Hematopoietic multipotent progenitor cell treated with erythropoietin and hydrocortisone succinate and interleukin-3 and kit ligand, for 17 days (in vitro differentiated cells): ENCODE measurements around the gene TNS1.

ENCODE experiments used
- DNase-seq: peaks from one replicate; pipeline ENCODE4 v3.0.0-alpha.2; 2015; ENCODE audit warnings: low spot score

The TNS1 gene

DNA sequence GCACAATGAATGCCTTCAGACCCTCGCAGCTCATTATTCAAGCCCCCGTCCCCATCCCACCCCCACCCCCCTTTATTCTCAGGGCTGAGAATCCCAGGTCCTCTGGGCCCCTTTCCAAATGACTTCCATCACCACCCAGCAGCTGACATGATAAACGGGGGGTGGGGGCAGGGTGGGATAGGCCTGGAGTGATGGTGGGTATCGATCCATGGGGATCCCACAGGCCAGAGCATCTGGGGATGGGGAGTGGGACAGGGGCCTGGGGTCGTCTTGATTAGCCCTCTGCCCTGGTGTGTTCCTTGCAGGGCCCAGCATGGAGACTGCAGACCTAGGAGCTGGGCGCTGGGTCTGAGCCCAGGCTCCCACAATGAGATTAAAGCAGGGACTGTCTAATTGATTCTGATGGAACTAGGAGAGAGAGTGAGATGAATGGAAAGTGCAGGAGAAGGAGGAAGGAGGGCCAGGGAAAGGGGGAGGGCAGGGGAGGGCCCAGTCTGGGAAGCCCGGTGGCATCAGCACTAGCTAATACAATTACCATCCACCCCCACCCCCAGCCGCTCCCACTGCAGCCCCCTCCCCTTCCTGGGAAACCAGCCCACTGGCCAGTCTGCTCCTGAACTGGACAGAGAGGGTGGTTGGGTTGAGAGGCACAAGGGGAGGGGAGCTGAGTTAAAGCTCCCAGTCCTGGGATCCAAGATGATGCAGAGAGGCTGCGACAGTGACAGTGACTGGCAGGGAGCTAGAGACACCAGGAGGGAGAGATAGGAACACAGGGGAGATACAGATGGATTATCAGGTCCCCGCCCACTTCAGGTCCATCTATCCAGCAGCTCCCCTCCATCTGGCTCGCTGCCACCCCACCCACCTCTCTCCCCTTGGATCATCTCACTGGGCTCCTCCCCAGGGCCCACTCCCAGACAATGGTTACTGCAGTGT lies 13.1 kb upstream of the TNS1 start:
- no peak for DNase-seq

DNA sequence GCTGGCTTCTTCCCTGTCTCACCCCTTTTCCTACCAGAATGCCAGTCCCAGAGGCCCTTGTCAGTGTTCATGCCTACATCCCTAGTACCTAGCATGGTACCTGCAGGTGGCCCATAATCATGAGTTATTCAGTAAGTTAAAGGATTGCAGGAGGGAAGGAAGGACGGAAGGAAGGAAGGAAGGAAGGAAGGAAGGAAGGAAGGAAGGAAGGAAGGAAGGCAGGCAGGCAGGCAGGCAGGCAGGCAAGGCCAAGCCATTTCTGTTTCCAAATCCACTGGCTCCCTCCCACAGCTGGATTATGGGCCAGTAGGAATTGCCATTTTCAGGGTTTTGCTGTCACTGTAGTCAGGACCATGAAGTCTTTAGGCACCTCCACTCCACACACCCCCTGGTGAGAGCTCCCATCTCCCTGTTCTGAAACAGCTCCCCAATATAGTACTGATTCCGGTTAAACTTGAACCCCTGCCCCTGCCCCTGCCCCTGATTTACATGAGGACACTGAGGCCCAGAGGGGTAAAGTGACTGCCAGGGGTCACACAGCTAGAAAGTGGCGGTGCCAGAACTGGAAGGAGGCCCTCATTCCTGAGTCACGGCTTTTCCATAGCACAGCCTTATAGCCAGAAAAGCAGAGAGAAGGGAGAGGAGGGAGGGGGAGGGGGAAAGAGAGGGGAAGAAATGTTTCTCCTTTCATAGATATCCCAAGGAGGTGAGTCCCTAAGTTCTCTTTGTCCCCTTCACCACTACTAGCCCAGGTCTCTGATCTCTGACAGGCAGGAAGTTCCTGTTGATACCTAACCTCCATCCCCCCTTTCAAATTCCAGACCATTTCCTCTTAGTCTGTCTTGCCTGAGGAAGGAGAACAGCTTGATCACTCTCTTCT lies 12.2 kb upstream of the TNS1 start:
- no peak for DNase-seq

DNA sequence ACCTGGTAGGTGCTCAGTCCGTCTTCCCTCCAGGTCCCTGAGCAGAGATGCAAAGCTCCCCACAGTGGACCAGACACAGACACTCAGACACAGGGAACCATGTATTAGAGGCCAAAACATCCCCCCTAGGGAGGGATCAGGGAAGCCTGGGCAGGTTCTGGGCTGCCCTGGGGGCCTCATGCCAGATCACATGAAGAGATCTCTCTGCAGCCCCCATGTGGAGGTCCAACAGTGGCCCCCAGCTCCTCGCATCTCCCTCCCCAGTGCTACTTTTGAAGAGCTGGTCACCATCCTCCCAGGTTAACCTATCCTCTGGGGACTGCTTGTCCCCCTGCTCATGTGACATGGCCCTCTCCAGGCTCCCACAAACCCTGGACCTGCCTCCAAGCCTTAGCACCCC lies 10.5 kb upstream of the TNS1 start:
- DNase-seq: no peak

DNA sequence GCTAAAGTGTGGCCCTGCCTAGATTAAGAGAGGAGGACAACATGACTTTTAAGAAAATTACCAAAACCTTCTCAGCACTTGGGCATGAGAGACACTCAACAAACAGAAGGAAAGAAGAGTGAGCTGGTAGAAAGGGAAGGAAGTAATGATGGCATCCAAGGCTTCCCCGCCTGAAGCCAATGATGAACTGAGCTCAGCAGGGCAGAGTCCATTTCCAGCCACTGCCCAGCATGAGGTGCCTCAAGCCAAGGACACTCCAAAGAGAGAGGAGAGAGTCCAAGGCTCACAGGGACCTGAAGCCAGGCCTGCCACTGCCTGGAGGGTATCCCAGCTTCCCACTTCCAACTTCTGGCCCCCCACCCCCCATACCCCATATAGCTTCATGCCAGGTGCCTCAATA lies 9.5 kb upstream of the TNS1 start:
- DNase-seq: no peak

DNA sequence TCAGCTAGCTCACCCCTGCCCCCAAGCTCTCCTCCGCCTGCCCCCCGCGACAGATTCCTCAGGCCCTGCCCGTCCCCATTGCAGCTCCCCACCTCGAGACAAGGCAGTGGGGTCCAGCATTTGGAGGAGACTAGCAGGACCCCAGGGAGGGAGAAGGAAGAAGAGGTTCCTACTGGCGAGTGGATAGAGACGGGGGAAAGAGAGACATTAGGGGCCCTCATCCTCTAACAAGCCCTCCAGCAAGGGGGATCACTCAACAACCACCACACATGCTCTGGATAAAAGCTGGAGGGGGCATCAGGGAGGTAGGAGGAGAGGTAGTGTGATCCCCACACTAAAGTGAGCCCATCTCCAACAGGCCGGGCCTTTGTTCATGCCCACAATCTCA lies 8.9 kb upstream of the TNS1 start:
- DNase-seq: no peak

GRCh38 chr2:218010984-218011652 lies 8.3 kb upstream of the TNS1 start:
- no peak for DNase-seq

- no peak for DNase-seq
These were observed 7.6 kb upstream of the TNS1 start for GRCh38 chr2:218010140-218010983.

DNA sequence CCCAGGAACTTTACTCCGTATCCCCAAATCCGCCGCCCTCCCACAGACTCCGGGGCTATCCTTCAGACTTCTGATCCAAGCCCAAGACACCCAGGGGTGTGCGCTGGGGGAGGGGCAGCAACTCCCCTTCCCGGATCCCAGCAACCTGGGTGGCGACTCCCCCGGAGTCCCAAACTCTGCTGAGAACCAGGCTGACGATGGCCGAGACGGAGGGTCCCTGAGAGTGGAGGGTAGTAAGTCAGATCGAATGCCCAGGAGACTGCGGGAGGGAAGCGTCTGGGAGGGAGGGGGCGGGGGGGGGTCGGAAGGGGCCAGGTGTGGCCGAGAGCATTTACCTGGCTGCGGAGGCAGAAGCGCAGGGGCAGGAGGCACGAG lies 7.0 kb upstream of the TNS1 start:
- DNase-seq: no peak

DNA sequence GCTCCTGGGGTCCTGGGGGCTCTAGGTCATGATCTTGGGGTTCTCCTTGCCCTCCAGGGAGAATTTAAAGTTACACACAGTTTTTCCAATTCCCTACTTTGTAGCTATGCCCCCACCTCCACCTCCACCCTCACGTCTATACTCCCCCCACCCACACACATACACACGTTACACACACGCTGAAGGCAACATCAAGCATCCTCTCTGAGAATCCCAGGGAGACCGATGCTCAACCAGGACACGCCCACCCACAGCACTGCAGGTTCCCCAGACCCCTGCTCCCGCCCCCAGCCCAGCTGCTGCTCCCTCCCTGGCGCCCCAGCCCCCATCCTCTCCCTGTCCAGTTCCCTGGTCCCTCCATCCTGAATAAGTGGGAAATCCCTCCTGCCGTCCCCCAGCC lies 6.4 kb upstream of the TNS1 start:
- DNase-seq: no peak

- DNase-seq: no peak
These were observed 5.6 kb upstream of the TNS1 start for GRCh38 chr2:218008060-218009040.

DNA sequence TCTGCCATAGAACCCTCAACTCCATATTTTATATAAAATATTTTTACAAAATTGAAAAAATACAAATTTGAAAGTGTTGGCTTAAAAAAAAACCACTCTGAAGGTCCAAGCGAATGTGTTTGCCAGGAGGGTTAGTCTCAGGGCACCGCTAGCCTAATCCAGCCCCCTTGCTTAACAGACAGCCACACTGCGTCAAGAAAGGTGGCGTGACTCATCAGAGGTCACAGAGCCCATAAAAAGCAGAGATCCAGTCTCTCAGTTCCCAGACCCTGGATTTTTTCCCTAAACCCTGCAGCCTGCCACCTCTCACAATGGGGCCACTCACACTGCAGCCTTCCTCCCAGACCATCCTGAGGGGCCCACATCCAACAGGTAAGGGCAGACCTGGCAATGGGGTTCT lies 3.9 kb upstream of the TNS1 start:
- no peak for DNase-seq

DNA sequence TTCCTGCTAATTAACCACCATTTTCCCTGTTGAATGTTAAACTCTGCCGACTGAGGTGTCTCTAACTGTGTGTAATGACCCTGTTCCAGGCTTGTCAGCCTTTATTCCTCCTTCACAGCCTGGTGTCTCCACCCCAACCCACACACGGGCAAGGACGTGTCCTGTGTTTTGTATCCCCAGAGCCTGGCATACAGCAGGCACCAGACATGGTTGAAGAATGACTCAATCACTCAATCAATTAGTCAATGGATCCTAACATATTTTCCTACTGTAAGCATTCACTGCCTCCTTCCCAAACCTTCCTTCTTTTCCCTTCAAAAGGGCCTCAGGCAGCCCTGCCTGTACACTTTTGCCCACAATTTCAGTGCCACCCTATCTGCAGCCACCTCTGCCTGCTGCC lies 2.7 kb upstream of the TNS1 start:
- DNase-seq: no peak

DNA sequence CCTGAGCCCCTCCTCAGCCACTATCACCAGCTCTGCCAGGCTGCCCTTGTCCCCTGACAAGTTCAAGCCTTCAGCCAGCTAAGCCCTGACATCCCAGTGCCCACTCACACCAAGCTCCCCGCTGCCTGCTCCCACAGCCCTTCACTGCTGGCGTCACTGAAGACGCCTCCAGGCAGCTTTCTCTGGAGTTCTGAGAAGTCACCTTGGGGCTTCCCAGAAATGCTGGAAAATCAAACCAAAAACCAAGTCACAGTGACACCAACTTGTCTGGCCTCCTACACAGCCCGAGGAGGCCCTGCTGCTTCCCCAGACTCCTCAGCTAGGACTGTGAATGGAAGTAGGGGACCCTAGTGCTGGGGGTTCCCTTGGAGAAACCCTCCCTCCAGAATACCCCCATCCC lies 2.2 kb upstream of the TNS1 start:
- DNase-seq: no peak

DNA sequence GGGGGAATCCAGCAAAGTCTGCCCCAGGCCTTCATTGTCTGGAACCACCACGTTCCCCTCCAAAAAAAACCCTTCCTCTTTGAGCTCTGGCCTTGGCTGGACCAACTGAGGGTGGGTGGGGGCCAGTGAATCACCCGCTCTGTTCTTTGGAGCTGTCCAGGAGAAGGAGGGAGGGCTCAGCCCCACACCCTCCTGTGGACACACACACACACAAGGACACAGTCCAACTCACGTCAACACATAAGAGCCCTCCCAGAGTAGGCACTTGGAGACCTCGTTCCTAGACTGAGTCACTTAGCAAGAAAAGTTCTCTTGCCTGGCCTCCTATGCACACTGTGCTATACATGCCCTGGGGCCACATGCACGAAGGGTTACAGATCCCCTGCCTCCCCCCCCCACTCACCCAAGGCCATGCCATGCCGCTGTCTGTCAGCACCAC lies 1.2 kb upstream of the TNS1 start:
- no peak for DNase-seq

- DNase-seq: no peak
These were observed 618 bp upstream of the TNS1 start for GRCh38 chr2:218003281-218003944.

DNA sequence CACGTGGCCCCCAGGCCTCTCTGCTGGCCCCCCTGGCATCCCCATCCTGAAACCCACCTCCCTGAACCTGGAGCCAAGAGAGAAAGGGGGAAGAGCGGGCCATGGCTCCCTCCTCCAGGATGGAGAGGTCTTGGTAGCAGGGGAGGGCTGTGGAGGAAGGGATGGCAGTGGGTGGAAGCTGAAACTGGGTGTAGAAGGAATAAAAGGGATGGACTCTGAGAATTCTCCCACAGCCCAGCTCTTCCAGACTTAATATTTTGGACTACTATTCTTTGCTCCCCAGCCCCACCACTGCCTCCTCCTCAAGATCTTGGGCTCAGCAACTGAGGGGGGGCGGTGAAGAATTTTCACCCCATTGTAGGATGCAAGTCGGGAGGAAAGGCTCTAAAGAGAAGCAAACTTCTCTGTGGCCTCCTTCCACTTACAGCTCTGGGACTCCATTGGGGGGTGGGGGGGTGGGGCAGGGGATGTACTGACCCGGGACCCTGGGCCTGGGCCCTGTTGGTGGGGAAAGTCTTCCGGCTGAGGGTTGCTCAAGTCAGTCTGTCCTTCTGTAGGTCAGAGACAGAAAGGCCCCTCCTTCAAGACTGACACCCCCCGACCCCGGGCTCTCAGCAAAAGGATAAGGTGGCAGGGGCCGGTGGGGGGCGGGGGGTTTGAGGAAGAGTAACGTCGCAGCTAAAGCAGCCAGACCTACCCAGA lies 501 bp downstream of the TNS1 start:
- DNase-seq: no peak

DNA sequence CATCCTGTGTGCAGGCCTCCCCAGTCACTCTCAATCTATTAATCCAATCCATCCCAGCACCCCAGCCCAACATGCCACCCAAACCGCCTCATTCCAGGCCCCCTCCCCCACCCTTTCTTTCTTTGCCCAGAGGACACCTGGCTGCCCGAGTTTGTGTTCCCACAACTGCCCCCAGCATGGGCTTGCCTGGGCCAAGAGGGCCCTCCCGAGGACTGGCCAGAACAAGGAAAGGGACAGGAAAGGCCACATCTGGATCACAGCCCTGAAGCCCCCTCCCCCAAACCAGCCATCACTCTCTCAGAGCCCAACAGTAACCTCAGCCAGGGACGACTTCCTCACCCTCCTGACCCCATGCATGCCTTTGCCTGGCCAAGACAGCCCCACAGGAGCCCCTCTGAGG lies 1.2 kb downstream of the TNS1 start:
- DNase-seq: no peak

DNA sequence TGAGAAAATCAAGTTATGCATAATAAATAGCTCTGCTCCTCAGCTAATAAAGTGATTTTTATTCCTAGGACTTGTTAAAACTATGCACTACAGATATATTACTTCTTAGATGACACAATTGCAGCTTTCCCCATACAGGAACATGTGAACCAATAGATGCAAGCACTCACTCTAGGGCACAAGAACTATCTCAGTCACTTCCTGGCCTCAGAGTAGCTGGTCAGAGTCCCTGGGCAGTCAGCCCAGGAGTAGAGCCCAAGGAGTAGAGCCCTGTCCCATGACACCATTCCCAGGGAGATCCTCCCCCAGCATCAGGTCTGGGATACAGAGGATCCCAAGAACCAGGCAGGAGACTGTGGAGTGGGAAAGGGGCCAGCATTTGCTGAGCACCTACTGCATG lies 2.7 kb downstream of the TNS1 start:
- DNase-seq: no peak

DNA sequence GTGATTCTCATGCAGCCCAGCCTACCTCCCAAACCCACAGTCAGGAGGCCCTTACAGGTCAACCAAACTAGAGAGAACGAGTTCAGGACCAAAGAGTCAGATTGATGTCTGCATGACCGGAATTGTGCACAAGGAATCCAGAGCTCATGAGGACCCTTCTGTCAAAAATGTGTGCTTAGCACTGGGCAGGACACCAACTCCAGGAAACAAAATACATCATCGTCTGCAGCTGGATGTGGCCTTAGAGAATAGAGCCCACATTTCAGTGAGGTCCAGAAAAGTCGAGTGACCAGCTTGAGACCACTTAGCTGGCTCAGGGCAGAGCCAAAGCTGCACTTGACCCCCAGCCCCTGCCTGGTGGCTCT lies 3.2 kb downstream of the TNS1 start:
- no peak for DNase-seq
